ENCODE measurements around the gene PFDN1.

The PFDN1 gene

GRCh38 chr5:140329739-140330481, 27.0 kb upstream of the PFDN1 start:
- DNase-seq (ENCODE audit: low read depth in 2 of 3, low spot score in 1 of 3) = no peak

GRCh38 chr5:140328036-140328764, 25.3 kb upstream of the PFDN1 start:
- DNase-seq (ENCODE audit: low read depth in 2 of 3, low spot score in 1 of 3) = no peak

- DNase-seq (ENCODE audit: low read depth in 2 of 3, low spot score in 1 of 3) = no peak
Observed at GRCh38 chr5:140327589-140327988, 24.7 kb upstream of the PFDN1 start.

GRCh38 chr5:140325486-140325885, 22.6 kb upstream of the PFDN1 start:
- DNase-seq (ENCODE audit: low read depth in 2 of 3, low spot score in 1 of 3) = no peak

GRCh38 chr5:140324617-140325241, 21.8 kb upstream of the PFDN1 start:
- DNase-seq (ENCODE audit: low read depth in 2 of 3, low spot score in 1 of 3) = no peak

GRCh38 chr5:140324041-140324600, 21.2 kb upstream of the PFDN1 start:
- no peak for DNase-seq (ENCODE audit: low read depth in 2 of 3, low spot score in 1 of 3)

GRCh38 chr5:140322751-140323731, 20.1 kb upstream of the PFDN1 start:
- no peak for DNase-seq (ENCODE audit: low read depth in 2 of 3, low spot score in 1 of 3)

- no peak for DNase-seq (ENCODE audit: low read depth in 2 of 3, low spot score in 1 of 3)
Observed at GRCh38 chr5:140321796-140322195, 18.9 kb upstream of the PFDN1 start.

- no peak for DNase-seq (ENCODE audit: low read depth in 2 of 3, low spot score in 1 of 3)
Observed at GRCh38 chr5:140319833-140320232, 16.9 kb upstream of the PFDN1 start.

GRCh38 chr5:140318792-140319191, 15.9 kb upstream of the PFDN1 start:
- DNase-seq (ENCODE audit: low read depth in 2 of 3, low spot score in 1 of 3) = no peak

- DNase-seq (ENCODE audit: low read depth in 2 of 3, low spot score in 1 of 3) = no peak
Observed at GRCh38 chr5:140317859-140318258, 15.0 kb upstream of the PFDN1 start.

GRCh38 chr5:140312791-140313189, 9.9 kb upstream of the PFDN1 start:
- no peak for DNase-seq (ENCODE audit: low read depth in 2 of 3, low spot score in 1 of 3)

GRCh38 chr5:140312067-140312790, 9.3 kb upstream of the PFDN1 start:
- DNase-seq (ENCODE audit: low read depth in 2 of 3, low spot score in 1 of 3) = no peak

GRCh38 chr5:140311011-140311467, 8.1 kb upstream of the PFDN1 start:
- DNase-seq (ENCODE audit: low read depth in 2 of 3, low spot score in 1 of 3) = no peak

GRCh38 chr5:140310434-140310833, 7.5 kb upstream of the PFDN1 start:
- DNase-seq (ENCODE audit: low read depth in 2 of 3, low spot score in 1 of 3) = no peak

- DNase-seq (ENCODE audit: low read depth in 2 of 3, low spot score in 1 of 3) = no peak
Observed at GRCh38 chr5:140309706-140310249, 6.9 kb upstream of the PFDN1 start.

- no peak for DNase-seq (ENCODE audit: low read depth in 2 of 3, low spot score in 1 of 3)
Observed at GRCh38 chr5:140305471-140305870, 2.6 kb upstream of the PFDN1 start.

GRCh38 chr5:140303966-140304365, 1.1 kb upstream of the PFDN1 start:
- no peak for DNase-seq (ENCODE audit: low read depth in 2 of 3, low spot score in 1 of 3)

- DNase-seq (ENCODE audit: low read depth in 2 of 3, low spot score in 1 of 3) = no peak
Observed at GRCh38 chr5:140301136-140301535, 1.8 kb downstream of the PFDN1 start.

GRCh38 chr5:140299056-140299455, 3.8 kb downstream of the PFDN1 start:
- DNase-seq (ENCODE audit: low read depth in 2 of 3, low spot score in 1 of 3) = no peak
